HG03442 (cell line): Measurements from ENCODE around the gene ADTRP.

Experiments used
- ATAC-seq: cut with Tn5 transposase; IDR thresholded peaks from one replicate; pipeline ENCODE4 v1.9.1; 2021; ENCODE audit warnings: mild to moderate bottlenecking, moderate library complexity; ENCODE audit not compliant: unreplicated experiment

The ADTRP gene

DNA sequence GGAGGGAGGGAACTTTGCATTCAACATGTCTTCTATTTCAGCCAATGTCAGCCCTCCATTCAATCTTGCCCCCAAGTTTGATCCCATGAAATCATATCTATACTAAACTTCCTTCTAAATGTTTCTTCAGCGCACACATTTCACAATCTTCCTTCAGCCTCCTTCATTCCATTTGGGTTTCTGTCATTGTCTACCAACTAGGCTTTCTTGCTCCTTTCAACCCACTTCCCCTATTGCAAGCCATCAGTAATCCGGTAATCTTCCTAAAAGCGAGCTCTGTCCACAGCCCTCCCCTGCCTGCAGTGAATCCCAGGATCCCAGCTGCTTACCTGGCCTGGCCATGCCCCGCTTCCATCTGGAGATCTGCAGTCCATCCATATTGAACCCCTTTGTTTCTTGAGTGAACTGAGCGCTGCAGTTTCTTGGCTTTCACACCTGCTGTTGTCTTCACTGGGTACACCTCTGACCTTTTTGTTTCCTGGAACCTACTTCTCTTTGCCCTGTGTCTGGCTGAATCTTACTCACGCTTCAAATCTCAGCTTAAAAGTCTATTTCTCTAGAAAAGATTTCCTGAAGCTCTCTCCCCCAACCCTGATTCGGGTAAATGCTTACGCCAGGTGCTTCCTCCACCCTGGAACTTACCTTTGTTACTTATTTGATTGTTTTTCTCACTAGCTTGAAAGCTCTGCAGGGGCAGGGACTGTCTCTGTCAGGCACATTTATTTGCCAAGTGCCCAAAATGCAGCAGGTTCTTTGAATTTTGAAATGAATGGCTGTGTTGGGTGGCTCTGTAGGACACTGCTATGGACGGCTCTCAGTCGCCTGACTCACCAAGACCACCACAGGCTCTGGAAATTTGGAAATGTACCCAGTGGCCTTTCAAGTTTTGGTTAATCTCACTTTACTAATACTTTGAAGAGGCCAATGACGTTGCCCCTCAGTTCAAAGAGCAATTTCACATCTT lies 50.3 kb downstream of the ADTRP start:
- ATAC-seq: no peak

GRCh38 chr6:11727346-11727997 lies 51.1 kb downstream of the ADTRP start:
- no peak for ATAC-seq

DNA sequence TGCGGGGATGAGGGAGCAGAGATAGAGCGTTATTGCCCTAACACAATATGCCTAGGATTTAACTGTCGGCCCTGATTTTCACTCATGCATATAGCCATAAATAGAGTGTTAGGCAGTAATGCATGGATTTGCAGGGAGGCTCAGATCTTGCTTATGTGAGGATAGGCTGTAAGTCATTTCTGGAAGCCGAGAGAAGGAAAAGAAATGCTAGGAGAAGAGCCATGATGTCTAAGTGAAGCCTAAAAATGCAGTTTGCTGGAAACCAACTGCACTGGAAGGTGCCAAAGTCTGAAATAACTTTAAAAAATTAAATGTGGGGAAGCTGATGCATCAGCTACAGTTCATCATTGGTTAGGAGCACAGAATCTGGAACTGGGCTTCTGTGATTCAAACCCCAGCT lies 54.3 kb downstream of the ADTRP start:
- ATAC-seq: no peak

DNA sequence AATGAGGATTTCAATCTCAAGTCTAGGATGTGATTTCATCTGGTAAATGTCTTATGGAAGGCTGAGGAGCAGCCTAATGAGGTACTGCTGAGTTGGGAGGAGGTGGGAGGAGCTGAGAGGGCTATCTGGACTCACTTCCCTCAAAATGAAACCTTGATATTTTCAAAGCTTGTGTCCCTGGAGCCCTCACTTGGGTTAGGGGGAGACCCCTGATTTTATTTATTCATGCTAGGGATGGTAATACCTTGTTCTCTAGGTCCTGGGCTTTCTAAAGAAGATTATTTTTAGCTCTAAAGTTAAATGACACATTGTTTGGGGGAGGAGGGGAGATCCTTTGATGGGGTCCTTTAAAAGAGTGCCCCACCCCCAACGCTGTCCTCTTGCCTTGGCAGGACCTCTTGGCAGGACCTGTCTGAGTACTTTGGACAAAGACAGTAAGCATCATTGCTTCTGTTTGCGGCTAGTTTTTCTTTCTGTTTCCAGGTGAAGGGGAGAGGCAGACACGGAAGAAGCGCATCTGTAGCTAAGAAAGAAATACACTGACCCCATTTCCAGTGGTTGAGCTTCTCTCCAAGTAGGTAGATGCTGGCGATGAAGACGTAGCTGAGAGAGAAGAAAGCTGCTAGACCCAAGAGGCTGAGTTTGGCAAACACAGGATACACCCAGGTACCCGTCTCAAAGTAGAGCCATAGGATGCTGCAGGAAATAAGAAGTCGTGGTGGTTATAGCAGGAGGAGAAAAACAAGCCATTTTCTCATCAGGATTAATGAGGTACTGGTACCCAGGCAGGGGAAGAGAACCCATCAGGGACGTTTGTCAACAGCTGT lies 55.6 kb downstream of the ADTRP start:
- ATAC-seq: peak; percentile 49

- ATAC-seq: no peak
Measured at GRCh38 chr6:11722220-11722619, 56.4 kb downstream of the ADTRP start.

- no peak for ATAC-seq
Measured at GRCh38 chr6:11718463-11718862, 60.1 kb downstream of the ADTRP start.

- ATAC-seq: no peak
Measured at GRCh38 chr6:11718031-11718430, 60.6 kb downstream of the ADTRP start.

GRCh38 chr6:11714798-11715285 lies 63.8 kb downstream of the ADTRP start:
- ATAC-seq: no peak

GRCh38 chr6:11714116-11714797 lies 64.3 kb downstream of the ADTRP start:
- peak; percentile 38 for ATAC-seq

GRCh38 chr6:11712760-11713159 lies 65.8 kb downstream of the ADTRP start:
- ATAC-seq: no peak

GRCh38 chr6:11711984-11712711 lies 66.5 kb downstream of the ADTRP start:
- no peak for ATAC-seq

- peak; percentile 58 for ATAC-seq
Measured at GRCh38 chr6:11711003-11711983, 67.3 kb downstream of the ADTRP start.

GRCh38 chr6:11710311-11710761 lies 68.3 kb downstream of the ADTRP start:
- ATAC-seq: no peak

GRCh38 chr6:11706171-11706570 lies 72.4 kb downstream of the ADTRP start:
- ATAC-seq: no peak

GRCh38 chr6:11705483-11705882 lies 73.1 kb downstream of the ADTRP start:
- ATAC-seq: no peak

DNA sequence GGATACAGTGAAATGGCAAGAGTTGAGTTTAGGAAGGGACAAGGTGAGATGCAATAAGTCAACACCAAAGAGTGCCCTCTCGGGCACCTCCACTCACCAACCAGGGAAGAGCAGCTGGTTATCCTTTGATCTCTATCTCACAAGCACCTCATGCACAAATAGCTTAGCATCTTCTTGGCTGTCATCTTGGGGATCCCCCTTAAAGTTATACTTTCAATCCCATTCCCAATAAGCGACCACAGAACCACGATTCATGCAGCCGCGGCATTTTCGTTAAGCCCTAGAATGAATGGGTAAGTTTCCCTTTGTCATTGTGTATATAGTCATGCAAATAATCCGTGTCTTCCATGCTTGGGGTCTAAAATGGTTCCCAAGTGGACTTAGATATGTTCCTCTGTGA lies 73.5 kb downstream of the ADTRP start:
- ATAC-seq: no peak

GRCh38 chr6:11703725-11704124 lies 74.9 kb downstream of the ADTRP start:
- ATAC-seq: no peak

DNA sequence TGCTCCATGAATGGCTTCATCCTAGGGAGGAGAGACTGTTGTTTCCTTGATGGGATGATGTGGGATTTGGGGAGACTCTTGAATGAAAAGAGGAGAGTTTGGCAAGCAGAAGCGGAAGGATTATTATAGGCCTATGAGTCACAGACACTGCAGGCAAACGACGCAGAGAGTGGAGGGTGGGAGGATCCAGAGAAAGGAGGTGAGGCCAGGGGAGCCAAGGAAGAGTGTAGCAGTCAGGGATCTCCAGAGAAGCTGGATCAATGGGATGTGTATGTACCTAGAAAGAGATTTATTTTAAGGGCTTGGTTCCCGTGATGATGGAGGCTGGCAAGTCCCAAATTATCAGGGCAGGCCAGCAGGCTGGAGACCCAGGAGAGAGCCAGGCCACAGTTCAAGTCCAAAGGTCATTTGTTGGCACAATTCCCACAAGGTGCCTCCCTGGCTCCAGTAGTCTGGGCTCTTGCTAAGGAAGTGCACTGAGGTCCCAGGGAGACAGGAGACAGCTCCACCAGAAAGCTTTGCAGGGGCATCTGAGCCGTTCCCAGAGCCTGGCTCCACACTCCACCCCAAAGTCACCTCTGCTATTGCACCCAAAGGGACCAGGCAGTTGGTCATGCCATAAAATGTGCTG lies 76.0 kb downstream of the ADTRP start:
- ATAC-seq: no peak
